ENCODE data around the gene CMAS. TPM values are rescaled to one million over a fixed set of nuclear protein-coding genes. Genes with fewer than 3 reads are reported as not detected.
"Not testable (repeated sequence)": the region's sequence is repeated elsewhere in the genome, so short reads cannot be mapped to it uniquely, and the experiment has no call there.

CMAS gene
- 43.4 TPM for polyA plus RNA-seq (2013)

- Histone ChIP-seq H3K27ac (ENCODE audit: insufficient read depth in 1 of 2, low read depth in 1 of 2, low read length in 2 of 2, poor library complexity in 1 of 2, severe bottlenecking in 2 of 2) (peak within 1 kb of the TSS; percentile 55 to 78), H3K9me3 (ENCODE audit: control extremely low read depth in 1 of 5, control insufficient read depth in 4 of 5, insufficient read depth in 2 of 5, low read depth in 1 of 5, low read length in 4 of 5) (no peaks in the 10 kb centered on the region), H3K36me3 (ENCODE audit: control insufficient read depth in 4 of 4, insufficient read depth in 4 of 4, low read length in 3 of 4) (peaks cover 0 to 13% (median 7%) of the 10 kb centered on the region in 4 experiments), H3K4me1 (ENCODE audit: control extremely low read depth in 1 of 4, control insufficient read depth in 4 of 4, insufficient read depth in 4 of 4, low read length in 3 of 4) (peaks cover 4 to 20% (median 9%) of the 10 kb centered on the region in 4 experiments), H3K4me3 (ENCODE audit: control insufficient read depth in 1 of 7, extremely low read depth in 1 of 7, insufficient read depth in 4 of 7, low read depth in 2 of 7, low read length in 6 of 7) (peak within 1 kb of the TSS; percentile 84 to 98 (median 88)), H3K27me3 (replicated peaks in 2 of 5; ENCODE audit: control insufficient read depth in 4 of 5, insufficient read depth in 5 of 5, low read length in 4 of 5) (no peaks in the 10 kb centered on the region)
- WGBS (ENCODE audit: insufficient coverage), result under 1% methylated on average over 45 of the region's 64 CpGs
- CTCF ChIA-PET, result interaction anchor here (1.0 to 3.1 kb wide), 3 partner anchors 14 to 37 kb away, joined by 3 to 11 read pairs (median 4); no protein-coding TSS in a partner anchor
- POLR2A ChIA-PET, result interaction anchor here (0.6 kb wide), 1 partner anchor 161 kb away, joined by 6 read pairs; no protein-coding TSS in a partner anchor
- peak; percentile 63 to 79 (median 73) for DNase-seq
Observed at GRCh38 chr12:22046090-22046967, at the start of gene CMAS. CMAS (plus strand) TSS chr12:22046218; CDS start chr12:22046304, 86 bp downstream.

GRCh38 chr12:21998295-21998694, 47.7 kb upstream of the CMAS start:
- CTCF ChIA-PET, result interaction anchor here (1.4 kb wide), 1 partner anchor 9 kb away, joined by 4 read pairs; no protein-coding TSS in a partner anchor
- Histone ChIP-seq H3K27me3 (replicated peaks in 2 of 5; ENCODE audit: control insufficient read depth in 4 of 5, insufficient read depth in 5 of 5, low read length in 4 of 5) (peaks cover 0 to 2% (median 0%) of the 10 kb centered on the region in 5 experiments), H3K4me1 (ENCODE audit: control extremely low read depth in 1 of 4, control insufficient read depth in 4 of 4, insufficient read depth in 4 of 4, low read length in 3 of 4) (no peaks in the 10 kb centered on the region), H3K4me3 (ENCODE audit: control insufficient read depth in 1 of 7, extremely low read depth in 1 of 7, insufficient read depth in 4 of 7, low read depth in 2 of 7, low read length in 6 of 7) (no peak overlapping the region), H3K36me3 (ENCODE audit: control insufficient read depth in 4 of 4, insufficient read depth in 4 of 4, low read length in 3 of 4) (no peaks in the 10 kb centered on the region), H3K9me3 (ENCODE audit: control extremely low read depth in 1 of 5, control insufficient read depth in 4 of 5, insufficient read depth in 2 of 5, low read depth in 1 of 5, low read length in 4 of 5) (no peaks in the 10 kb centered on the region), H3K27ac (ENCODE audit: insufficient read depth in 1 of 2, low read depth in 1 of 2, low read length in 2 of 2, poor library complexity in 1 of 2, severe bottlenecking in 2 of 2) (no peak overlapping the region)
- DNase-seq, result no peak
- POLR2A ChIA-PET, result no interaction called here
- whole genome bisulfite sequencing (ENCODE audit: insufficient coverage), result 100% methylated on average over 1 of the region's 2 CpGs

- peaks cover 0 to 2% (median 0%) of the 10 kb centered on the region in 5 experiments for H3K27me3 ChIP-seq (replicated peaks in 2 of 5; ENCODE audit: control insufficient read depth in 4 of 5, insufficient read depth in 5 of 5, low read length in 4 of 5)
- no peaks in the 10 kb centered on the region for H3K4me1 ChIP-seq (ENCODE audit: control extremely low read depth in 1 of 4, control insufficient read depth in 4 of 4, insufficient read depth in 4 of 4, low read length in 3 of 4)
- no CpG with 5 or more reads among the region's 1 CpG for WGBS (ENCODE audit: insufficient coverage)
- POLR2A ChIA-PET, result no interaction called here
- no peak overlapping the region for H3K27ac ChIP-seq (ENCODE audit: insufficient read depth in 1 of 2, low read depth in 1 of 2, low read length in 2 of 2, poor library complexity in 1 of 2, severe bottlenecking in 2 of 2)
- no peak overlapping the region for H3K4me3 ChIP-seq (ENCODE audit: control insufficient read depth in 1 of 7, extremely low read depth in 1 of 7, insufficient read depth in 4 of 7, low read depth in 2 of 7, low read length in 6 of 7)
- DNase-seq, result no peak
- no peaks in the 10 kb centered on the region for H3K36me3 ChIP-seq (ENCODE audit: control insufficient read depth in 4 of 4, insufficient read depth in 4 of 4, low read length in 3 of 4)
- CTCF ChIA-PET, result interaction anchor here (1.2 kb wide), 1 partner anchor 300 kb away, joined by 4 read pairs; no protein-coding TSS in a partner anchor
- H3K9me3 ChIP-seq (ENCODE audit: control extremely low read depth in 1 of 5, control insufficient read depth in 4 of 5, insufficient read depth in 2 of 5, low read depth in 1 of 5, low read length in 4 of 5), result no peaks in the 10 kb centered on the region
Observed at GRCh38 chr12:21998782-21999181, 47.2 kb upstream of the CMAS start.

GRCh38 chr12:22002430-22002829, 43.6 kb upstream of the CMAS start:
- H3K36me3 ChIP-seq (ENCODE audit: control insufficient read depth in 4 of 4, insufficient read depth in 4 of 4, low read length in 3 of 4), result no peaks in the 10 kb centered on the region
- H3K27me3 ChIP-seq (replicated peaks in 2 of 5; ENCODE audit: control insufficient read depth in 4 of 5, insufficient read depth in 5 of 5, low read length in 4 of 5), result peaks cover 0 to 2% (median 0%) of the 10 kb centered on the region in 5 experiments
- no peak overlapping the region for H3K4me3 ChIP-seq (ENCODE audit: control insufficient read depth in 1 of 7, extremely low read depth in 1 of 7, insufficient read depth in 4 of 7, low read depth in 2 of 7, low read length in 6 of 7)
- CTCF ChIA-PET, result interaction anchor here (0.8 kb wide), 1 partner anchor 12 kb away, joined by 3 read pairs; no protein-coding TSS in a partner anchor
- H3K4me1 ChIP-seq (ENCODE audit: control extremely low read depth in 1 of 4, control insufficient read depth in 4 of 4, insufficient read depth in 4 of 4, low read length in 3 of 4), result no peaks in the 10 kb centered on the region
- no peak overlapping the region for H3K27ac ChIP-seq (ENCODE audit: insufficient read depth in 1 of 2, low read depth in 1 of 2, low read length in 2 of 2, poor library complexity in 1 of 2, severe bottlenecking in 2 of 2)
- WGBS (ENCODE audit: insufficient coverage), result 100% methylated on average over 1 of the region's 3 CpGs
- DNase-seq, result no peak
- no peaks in the 10 kb centered on the region for H3K9me3 ChIP-seq (ENCODE audit: control extremely low read depth in 1 of 5, control insufficient read depth in 4 of 5, insufficient read depth in 2 of 5, low read depth in 1 of 5, low read length in 4 of 5)
- POLR2A ChIA-PET, result no interaction called here

GRCh38 chr12:22007794-22008193, 38.2 kb upstream of the CMAS start:
- H3K4me1 ChIP-seq (ENCODE audit: control extremely low read depth in 1 of 4, control insufficient read depth in 4 of 4, insufficient read depth in 4 of 4, low read length in 3 of 4); H3K4me3 ChIP-seq (ENCODE audit: control insufficient read depth in 1 of 7, extremely low read depth in 1 of 7, insufficient read depth in 4 of 7, low read depth in 2 of 7, low read length in 6 of 7); H3K9me3 ChIP-seq (ENCODE audit: control extremely low read depth in 1 of 5, control insufficient read depth in 4 of 5, insufficient read depth in 2 of 5, low read depth in 1 of 5, low read length in 4 of 5); CTCF ChIA-PET; H3K27ac ChIP-seq (ENCODE audit: insufficient read depth in 1 of 2, low read depth in 1 of 2, low read length in 2 of 2, poor library complexity in 1 of 2, severe bottlenecking in 2 of 2); H3K36me3 ChIP-seq (ENCODE audit: control insufficient read depth in 4 of 4, insufficient read depth in 4 of 4, low read length in 3 of 4); H3K27me3 ChIP-seq (replicated peaks in 2 of 5; ENCODE audit: control insufficient read depth in 4 of 5, insufficient read depth in 5 of 5, low read length in 4 of 5); POLR2A ChIA-PET; DNase-seq: not testable (repeated sequence)
- 100% methylated on average over 2 of the region's 2 CpGs for WGBS (ENCODE audit: insufficient coverage)

GRCh38 chr12:22008196-22008595, 37.8 kb upstream of the CMAS start:
- no peaks in the 10 kb centered on the region for H3K4me1 ChIP-seq (ENCODE audit: control extremely low read depth in 1 of 4, control insufficient read depth in 4 of 4, insufficient read depth in 4 of 4, low read length in 3 of 4)
- WGBS (ENCODE audit: insufficient coverage), result 100% methylated on average over 6 of the region's 7 CpGs
- peaks cover 0 to 3% (median 0%) of the 10 kb centered on the region in 5 experiments for H3K27me3 ChIP-seq (replicated peaks in 2 of 5; ENCODE audit: control insufficient read depth in 4 of 5, insufficient read depth in 5 of 5, low read length in 4 of 5)
- no peak overlapping the region for H3K4me3 ChIP-seq (ENCODE audit: control insufficient read depth in 1 of 7, extremely low read depth in 1 of 7, insufficient read depth in 4 of 7, low read depth in 2 of 7, low read length in 6 of 7)
- H3K9me3 ChIP-seq (ENCODE audit: control extremely low read depth in 1 of 5, control insufficient read depth in 4 of 5, insufficient read depth in 2 of 5, low read depth in 1 of 5, low read length in 4 of 5), result peaks cover 0 to 4% (median 3%) of the 10 kb centered on the region in 5 experiments
- DNase-seq, result no peak
- no peaks in the 10 kb centered on the region for H3K36me3 ChIP-seq (ENCODE audit: control insufficient read depth in 4 of 4, insufficient read depth in 4 of 4, low read length in 3 of 4)
- CTCF ChIA-PET, result no interaction called here
- H3K27ac ChIP-seq (ENCODE audit: insufficient read depth in 1 of 2, low read depth in 1 of 2, low read length in 2 of 2, poor library complexity in 1 of 2, severe bottlenecking in 2 of 2), result no peak overlapping the region
- POLR2A ChIA-PET, result no interaction called here

Measured in common myeloid progenitor, CD34-positive (primary cell).